Liver (tissue), 9 donors: Measurements from ENCODE around the gene CIAO3. TPM values are rescaled to one million over a fixed set of nuclear protein-coding genes. Genes with fewer than 3 reads are reported as not detected.

ENCODE experiments used
- DNase-seq: peaks from one replicate; pipeline ENCODE4 v3.0.0-alpha.2; 2017; ENCODE audit warnings: low spot score
- H3K27ac ChIP-seq, 2 donors: one replicate each; pipeline ENCODE4 v1.7.0; 2013; ENCODE audit warnings: inconsistent platforms in 2 of 2, low read length in 2 of 2, control low read depth in 1 of 2, low read depth in 1 of 2, mild to moderate bottlenecking in 1 of 2
- H3K27me3 ChIP-seq, 4 donors: one replicate each; pipeline versions ENCODE4 v1.6.1 to v1.7.0; 2013; ENCODE audit warnings: low read length in 3 of 4, inconsistent platforms in 1 of 4, mild to moderate bottlenecking in 1 of 4, moderate library complexity in 1 of 4; ENCODE audit not compliant: control insufficient read depth in 4 of 4, insufficient read depth in 4 of 4
- H3K36me3 ChIP-seq, 4 donors: one replicate each; pipeline versions ENCODE4 v1.6.1 to v1.7.0; 2013; ENCODE audit warnings: low read length in 3 of 4, mild to moderate bottlenecking in 3 of 4, low read depth in 1 of 4, moderate library complexity in 1 of 4; ENCODE audit not compliant: control insufficient read depth in 4 of 4, insufficient read depth in 3 of 4
- H3K4me1 ChIP-seq, 4 donors: one replicate each; pipeline versions ENCODE4 v1.6.1 to v1.7.0; 2013; ENCODE audit warnings: low read length in 3 of 4, mild to moderate bottlenecking in 3 of 4, moderate library complexity in 1 of 4; ENCODE audit not compliant: control insufficient read depth in 4 of 4, insufficient read depth in 4 of 4
- H3K4me3 ChIP-seq, 3 donors: one replicate each; pipeline versions ENCODE4 v1.6.1 to v1.7.0; 2013; ENCODE audit warnings: low read length in 3 of 3, control low read depth in 1 of 3, low read depth in 1 of 3, mild to moderate bottlenecking in 1 of 3
- H3K9ac ChIP-seq, 2 donors: one replicate each; pipeline ENCODE4 v1.7.0; 2013; ENCODE audit warnings: low read length in 2 of 2, mild to moderate bottlenecking in 2 of 2, moderate library complexity in 2 of 2, control low read depth in 1 of 2, low read depth in 1 of 2
- H3K9me3 ChIP-seq, 4 donors: one replicate each; pipeline versions ENCODE4 v1.6.1 to v1.7.0; 2013; ENCODE audit warnings: low read length in 3 of 4; ENCODE audit not compliant: control insufficient read depth in 4 of 4
- EGR1 ChIP-seq, 2 donors: IDR thresholded peaks; 2 replicates each; pipeline ENCODE4 v1.6.1; 2016 to 2018; ENCODE audit warnings: antibody characterized with exemption in 2 of 2, low read depth in 2 of 2
- FOXA1 ChIP-seq: IDR thresholded peaks from 2 replicates; pipeline ENCODE4 v1.6.1; 2016; ENCODE audit warnings: antibody characterized with exemption
- GABPA ChIP-seq, 2 donors: IDR thresholded peaks in 1 of 2; conservative IDR thresholded peaks in 1 of 2; 2 replicates each; pipeline ENCODE4 v1.6.1; 2016; ENCODE audit warnings: antibody characterized with exemption in 2 of 2, mild to moderate bottlenecking in 1 of 2, moderate library complexity in 1 of 2
- HNF4A ChIP-seq, 2 donors: conservative IDR thresholded peaks; 2 replicates each; pipeline ENCODE4 v1.6.1; 2016; ENCODE audit warnings: antibody characterized with exemption in 2 of 2, mild to moderate bottlenecking in 2 of 2
- HNF4G ChIP-seq: IDR thresholded peaks from 2 replicates; pipeline ENCODE4 v1.6.1; 2016; ENCODE audit warnings: antibody characterized with exemption
- JUND ChIP-seq, 2 donors: IDR thresholded peaks; 2 replicates each; pipeline ENCODE4 v1.6.1; 2016; ENCODE audit warnings: antibody characterized with exemption in 2 of 2
- NR2F2 ChIP-seq: IDR thresholded peaks from 2 replicates; pipeline ENCODE4 v1.6.1; 2016; ENCODE audit warnings: antibody characterized with exemption
- RAD21 ChIP-seq, 2 donors: IDR thresholded peaks; 2 replicates each; pipeline ENCODE4 v1.6.1; 2016; ENCODE audit warnings: antibody characterized with exemption in 2 of 2, mild to moderate bottlenecking in 2 of 2
- RXRA ChIP-seq, 2 donors: IDR thresholded peaks; 2 replicates each; pipeline ENCODE4 v1.6.1; 2017 to 2018; ENCODE audit warnings: antibody characterized with exemption in 2 of 2, mild to moderate bottlenecking in 1 of 2
- SP1 ChIP-seq: IDR thresholded peaks from 2 replicates; pipeline ENCODE4 v1.6.1; 2018; ENCODE audit warnings: antibody characterized with exemption, mild to moderate bottlenecking
- TAF1 ChIP-seq: conservative IDR thresholded peaks from 2 replicates; pipeline ENCODE4 v1.6.1; 2016; ENCODE audit warnings: antibody characterized with exemption, mild to moderate bottlenecking
- WGBS: extraction: QIAGEN DNeasy Blood & Tissue Kit; methylation state at CpG from one replicate; pipeline ENCODE4 v1.1.7; 2013; 5-methylcytosine and 5-hydroxymethylcytosine counted together
- polyA plus RNA-seq, 2 donors: library from polyadenylated mRNA; stranded (reverse) in 1 of 2; unstranded in 1 of 2; fragments of 200-250 nt in 1 of 2; fragments of >200 nt in 1 of 2; fragmentation: Nextera tagmentation in 1 of 2; extraction: Ambion mirVana in 1 of 2; gene quantifications; one replicate each; pipeline versions ENCODE4 v1.2.1 to v1.2.3, GENCODE V29; 2013 to 2015
- total RNA-seq, 2 donors: library from RNA; depleted of rRNA; stranded (reverse); fragments of >200 nt; gene quantifications; one replicate each; pipeline ENCODE4 v1.2.3, GENCODE V29; 2014
- TF ChIP-seq, protein P1 (sequence below): IDR thresholded peaks from 2 replicates; pipeline ENCODE4 v1.6.1; 2016; ENCODE audit warnings: antibody characterized with exemption
- TF ChIP-seq, protein P2 (sequence below): IDR thresholded peaks from 2 replicates; pipeline ENCODE4 v1.6.1; 2016; ENCODE audit warnings: antibody characterized with exemption
- TF ChIP-seq, protein P3 (sequence below): IDR thresholded peaks from 2 replicates; pipeline ENCODE4 v1.6.1; 2016; ENCODE audit warnings: antibody characterized with exemption
- TF ChIP-seq, protein P4 (sequence below): IDR thresholded peaks from 2 replicates; pipeline ENCODE4 v1.6.1; 2016; ENCODE audit warnings: antibody characterized with exemption, mild to moderate bottlenecking
- donor health status: healthy.
- donor health status: healthy.
- donor health status: healthy.
- donor health status: healthy.
- donor health status: healthy.

The CIAO3 gene
- total and polyA plus RNA-seq, 4 donors: 13.2 to 24.3 (median 16.5) TPM

DNA sequence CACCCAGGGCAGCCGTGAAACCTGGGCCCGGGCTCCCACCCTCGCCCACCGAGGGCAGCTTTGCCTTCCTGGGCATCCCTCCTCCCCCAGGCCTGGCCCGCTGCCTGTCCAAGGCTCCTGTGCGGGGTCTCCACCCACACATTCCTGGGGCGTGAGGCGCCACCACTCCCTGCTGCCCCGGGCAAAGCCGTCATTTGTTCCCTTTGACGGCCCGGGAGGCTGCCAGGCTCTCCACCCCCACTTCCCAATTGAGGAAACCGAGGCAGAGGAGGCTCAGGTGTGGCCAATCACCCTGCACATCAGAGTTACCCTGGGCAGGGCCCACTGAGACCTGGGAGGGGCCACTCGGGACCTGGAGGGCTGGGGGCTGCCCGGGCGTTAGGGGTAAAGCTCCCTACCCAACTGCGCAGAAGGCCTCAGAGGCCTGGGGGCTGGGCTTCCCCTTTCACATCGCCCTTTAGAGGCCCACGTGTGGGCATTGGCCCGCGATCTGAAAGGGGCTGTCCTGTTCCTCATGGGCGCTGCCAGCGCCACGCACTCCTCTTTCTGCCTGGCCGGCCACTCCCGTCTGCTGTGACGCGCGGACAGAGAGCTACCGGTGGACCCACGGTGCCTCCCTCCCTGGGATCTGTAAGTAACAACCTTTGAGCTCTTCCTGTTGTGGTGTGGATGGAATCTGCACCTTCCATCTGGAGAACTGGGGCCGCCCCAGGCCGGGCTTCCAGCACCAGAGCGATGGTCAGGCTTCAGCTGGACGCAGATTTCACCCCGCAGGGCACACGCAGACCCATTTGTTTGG is 19.9 kb upstream of the CIAO3 start, which contains the start of gene MSLN:
MSLN (plus strand) TSS at position 190 of the 799 bp plus-strand sequence. CDS start 1,947 bp downstream, outside the sequence.
- Histone ChIP-seq H3K9me3 (peaks cover 0 to 5% (median 0%) of the 10 kb centered on the region in 4 donors), H3K4me1 (peaks cover 0 to 1% (median 0%) of the 10 kb centered on the region in 4 donors), H3K27ac (no peak within 1 kb of the TSS), H3K27me3 (no peaks in the 10 kb centered on the region), H3K4me3 (no peak within 1 kb of the TSS), H3K9ac (no peak within 1 kb of the TSS), H3K36me3 (no peaks in the 10 kb centered on the region)
- TF ChIP-seq, protein P1, sequence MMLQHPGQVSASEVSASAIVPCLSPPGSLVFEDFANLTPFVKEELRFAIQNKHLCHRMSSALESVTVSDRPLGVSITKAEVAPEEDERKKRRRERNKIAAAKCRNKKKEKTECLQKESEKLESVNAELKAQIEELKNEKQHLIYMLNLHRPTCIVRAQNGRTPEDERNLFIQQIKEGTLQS: no peak
- TF ChIP-seq RAD21 (IDR thresholded peaks at IDR 0.05) (no peak), EGR1 (IDR thresholded peaks at IDR 0.05; ENCODE audit: low read depth in 2 of 2) (no peak), HNF4A (conservative IDR thresholded peaks at IDR 0.05) (no peak)
- TF ChIP-seq, protein P2, sequence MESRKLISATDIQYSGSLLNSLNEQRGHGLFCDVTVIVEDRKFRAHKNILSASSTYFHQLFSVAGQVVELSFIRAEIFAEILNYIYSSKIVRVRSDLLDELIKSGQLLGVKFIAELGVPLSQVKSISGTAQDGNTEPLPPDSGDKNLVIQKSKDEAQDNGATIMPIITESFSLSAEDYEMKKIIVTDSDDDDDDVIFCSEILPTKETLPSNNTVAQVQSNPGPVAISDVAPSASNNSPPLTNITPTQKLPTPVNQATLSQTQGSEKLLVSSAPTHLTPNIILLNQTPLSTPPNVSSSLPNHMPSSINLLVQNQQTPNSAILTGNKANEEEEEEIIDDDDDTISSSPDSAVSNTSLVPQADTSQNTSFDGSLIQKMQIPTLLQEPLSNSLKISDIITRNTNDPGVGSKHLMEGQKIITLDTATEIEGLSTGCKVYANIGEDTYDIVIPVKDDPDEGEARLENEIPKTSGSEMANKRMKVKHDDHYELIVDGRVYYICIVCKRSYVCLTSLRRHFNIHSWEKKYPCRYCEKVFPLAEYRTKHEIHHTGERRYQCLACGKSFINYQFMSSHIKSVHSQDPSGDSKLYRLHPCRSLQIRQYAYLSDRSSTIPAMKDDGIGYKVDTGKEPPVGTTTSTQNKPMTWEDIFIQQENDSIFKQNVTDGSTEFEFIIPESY: no peak
- TF ChIP-seq, protein P3, sequence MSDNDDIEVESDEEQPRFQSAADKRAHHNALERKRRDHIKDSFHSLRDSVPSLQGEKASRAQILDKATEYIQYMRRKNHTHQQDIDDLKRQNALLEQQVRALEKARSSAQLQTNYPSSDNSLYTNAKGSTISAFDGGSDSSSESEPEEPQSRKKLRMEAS: no peak
- DNase-seq: no peak
- 72% methylated on average over 37 of the region's 37 CpGs for WGBS

DNA sequence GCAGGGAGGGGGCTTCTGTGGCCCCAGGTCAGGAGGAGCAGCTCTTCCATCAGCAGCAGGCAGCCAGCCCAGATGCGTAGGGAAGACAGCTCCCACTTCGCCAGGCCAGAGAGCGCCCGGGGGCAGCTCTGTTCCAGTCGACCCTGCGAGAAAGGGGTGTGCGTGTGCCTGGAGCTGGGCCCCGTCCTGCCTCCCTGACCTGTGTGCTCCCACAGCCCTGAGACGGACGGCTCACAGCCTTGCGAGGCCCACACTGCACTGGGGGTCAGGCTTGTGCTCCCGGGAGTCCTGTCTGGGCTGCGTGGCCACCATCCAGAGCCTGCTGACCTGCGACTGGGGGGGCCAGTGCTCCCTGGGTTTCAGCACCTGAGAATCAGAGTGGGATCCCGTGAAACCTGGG is 19.3 kb upstream of the CIAO3 start:
- Histone ChIP-seq H3K27ac (no peak overlapping the region), H3K27me3 (no peaks in the 10 kb centered on the region), H3K9me3 (peaks cover 0 to 5% (median 0%) of the 10 kb centered on the region in 4 donors), H3K36me3 (no peaks in the 10 kb centered on the region), H3K9ac (no peak overlapping the region), H3K4me3 (no peak overlapping the region), H3K4me1 (peaks cover 0 to 1% (median 0%) of the 10 kb centered on the region in 4 donors)
- no peak for DNase-seq
- WGBS: 76% methylated on average over 15 of the region's 15 CpGs
- no peak for TF ChIP-seq NR2F2
- TF ChIP-seq SP1: no peak

DNA sequence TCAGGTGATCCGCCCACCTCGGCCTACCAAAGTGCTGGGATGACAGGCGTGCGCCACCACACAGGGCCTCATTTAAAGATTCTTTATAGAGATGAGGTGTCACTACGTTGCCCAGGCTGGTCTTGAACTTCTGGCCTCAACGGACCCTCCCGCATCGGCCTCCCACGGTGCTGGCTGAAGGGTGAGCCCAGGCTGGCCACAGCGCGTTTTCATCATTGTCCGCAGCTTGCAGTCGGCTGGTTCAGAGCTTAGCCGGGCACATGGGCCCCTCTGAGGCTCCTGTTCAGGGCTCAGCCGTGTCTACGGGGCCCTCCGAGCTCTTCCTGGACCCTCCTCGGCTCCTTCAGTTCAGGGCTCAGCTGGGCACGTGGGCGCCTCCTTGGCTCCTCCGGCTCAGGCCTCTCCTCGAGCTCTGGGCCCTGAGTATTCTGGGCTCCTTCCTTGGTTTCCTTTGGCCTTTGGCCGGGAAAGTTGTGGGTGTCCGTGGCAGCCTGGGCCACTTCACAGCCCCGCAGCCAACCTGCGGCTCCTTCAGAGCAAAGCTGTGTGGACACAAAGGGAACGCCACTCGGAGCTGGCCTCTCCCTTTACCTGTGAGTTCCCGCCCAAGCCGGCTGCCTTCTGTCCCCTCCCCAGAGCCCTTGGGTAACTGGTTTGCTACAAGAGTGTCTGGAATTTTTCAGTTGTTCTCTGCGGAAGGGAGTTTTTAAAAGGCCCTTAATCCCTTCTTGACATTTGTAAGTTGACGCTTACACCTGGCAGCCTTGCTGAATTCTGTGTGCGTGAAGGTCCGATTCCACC is 18.5 kb upstream of the CIAO3 start:
- no peak overlapping the region for H3K4me3 ChIP-seq
- no peaks in the 10 kb centered on the region for H3K36me3 ChIP-seq
- no peak overlapping the region for H3K9ac ChIP-seq
- H3K9me3 ChIP-seq: peaks cover 0 to 5% (median 0%) of the 10 kb centered on the region in 4 donors
- H3K27ac ChIP-seq: no peak overlapping the region
- peaks cover 0 to 1% (median 0%) of the 10 kb centered on the region in 4 donors for H3K4me1 ChIP-seq
- WGBS: 78% methylated on average over 34 of the region's 34 CpGs
- H3K27me3 ChIP-seq: no peaks in the 10 kb centered on the region
- DNase-seq: no peak
- no peak for TF ChIP-seq JUND (IDR thresholded peaks at IDR 0.05)
- TF ChIP-seq, protein P2: no peak
- no peak for TF ChIP-seq HNF4G
- no peak for TF ChIP-seq SP1
- TF ChIP-seq, protein P1: no peak
- TF ChIP-seq, protein P4, sequence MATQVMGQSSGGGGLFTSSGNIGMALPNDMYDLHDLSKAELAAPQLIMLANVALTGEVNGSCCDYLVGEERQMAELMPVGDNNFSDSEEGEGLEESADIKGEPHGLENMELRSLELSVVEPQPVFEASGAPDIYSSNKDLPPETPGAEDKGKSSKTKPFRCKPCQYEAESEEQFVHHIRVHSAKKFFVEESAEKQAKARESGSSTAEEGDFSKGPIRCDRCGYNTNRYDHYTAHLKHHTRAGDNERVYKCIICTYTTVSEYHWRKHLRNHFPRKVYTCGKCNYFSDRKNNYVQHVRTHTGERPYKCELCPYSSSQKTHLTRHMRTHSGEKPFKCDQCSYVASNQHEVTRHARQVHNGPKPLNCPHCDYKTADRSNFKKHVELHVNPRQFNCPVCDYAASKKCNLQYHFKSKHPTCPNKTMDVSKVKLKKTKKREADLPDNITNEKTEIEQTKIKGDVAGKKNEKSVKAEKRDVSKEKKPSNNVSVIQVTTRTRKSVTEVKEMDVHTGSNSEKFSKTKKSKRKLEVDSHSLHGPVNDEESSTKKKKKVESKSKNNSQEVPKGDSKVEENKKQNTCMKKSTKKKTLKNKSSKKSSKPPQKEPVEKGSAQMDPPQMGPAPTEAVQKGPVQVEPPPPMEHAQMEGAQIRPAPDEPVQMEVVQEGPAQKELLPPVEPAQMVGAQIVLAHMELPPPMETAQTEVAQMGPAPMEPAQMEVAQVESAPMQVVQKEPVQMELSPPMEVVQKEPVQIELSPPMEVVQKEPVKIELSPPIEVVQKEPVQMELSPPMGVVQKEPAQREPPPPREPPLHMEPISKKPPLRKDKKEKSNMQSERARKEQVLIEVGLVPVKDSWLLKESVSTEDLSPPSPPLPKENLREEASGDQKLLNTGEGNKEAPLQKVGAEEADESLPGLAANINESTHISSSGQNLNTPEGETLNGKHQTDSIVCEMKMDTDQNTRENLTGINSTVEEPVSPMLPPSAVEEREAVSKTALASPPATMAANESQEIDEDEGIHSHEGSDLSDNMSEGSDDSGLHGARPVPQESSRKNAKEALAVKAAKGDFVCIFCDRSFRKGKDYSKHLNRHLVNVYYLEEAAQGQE: no peak
- TF ChIP-seq RXRA (IDR thresholded peaks at IDR 0.05): no peak
- no peak for TF ChIP-seq EGR1 (IDR thresholded peaks at IDR 0.05; ENCODE audit: low read depth in 2 of 2)
- no peak for TF ChIP-seq HNF4A (conservative IDR thresholded peaks at IDR 0.05)
- TF ChIP-seq FOXA1: no peak
- no peak for TF ChIP-seq GABPA (IDR thresholded peaks at IDR 0.05 in 1 of 2, conservative IDR thresholded peaks at IDR 0.05 in 1 of 2)
- no peak for TF ChIP-seq TAF1
- TF ChIP-seq NR2F2: no peak
- no peak for TF ChIP-seq RAD21 (IDR thresholded peaks at IDR 0.05)
